Fibroblast of pulmonary artery (primary cell): ENCODE results near the gene SREBF1.
A peak's percentile ranks its signal among the peaks of the same experiment; 100 is the strongest.

Experiments used
- DNase-seq: peaks from one replicate; pipeline ENCODE4 v3.0.0-alpha.2; 2010; ENCODE audit warnings: low read depth
- H3K4me3 ChIP-seq: replicated peaks from 2 replicates; pipeline ENCODE4 v1.5.1; 2011; ENCODE audit warnings: low read depth, mild to moderate bottlenecking, control low read depth, low read length, moderate library complexity
- CTCF ChIP-seq: IDR thresholded peaks from 2 replicates; pipeline ENCODE4 v1.5.1; 2011; ENCODE audit warnings: mild to moderate bottlenecking, control low read depth, low read length, inconsistent platforms; ENCODE audit errors: missing control alignments

The SREBF1 gene

GRCh38 chr17:17851103-17852002 lies 14.6 kb upstream of the SREBF1 start:
- DNase-seq: no peak
- no peak overlapping the region for H3K4me3 ChIP-seq
- TF ChIP-seq CTCF: no peak

- peak; percentile 51 for DNase-seq
- TF ChIP-seq CTCF: peak; percentile 38
- H3K4me3 ChIP-seq: no peak overlapping the region
Observed at GRCh38 chr17:17849845-17850373, 13.1 kb upstream of the SREBF1 start.

- DNase-seq: peak; percentile 41
- no peak for TF ChIP-seq CTCF
- no peak overlapping the region for H3K4me3 ChIP-seq
Observed at GRCh38 chr17:17849147-17849820, 12.5 kb upstream of the SREBF1 start.

GRCh38 chr17:17848311-17849082 lies 11.7 kb upstream of the SREBF1 start:
- DNase-seq: no peak
- no peak for TF ChIP-seq CTCF
- no peak overlapping the region for H3K4me3 ChIP-seq

GRCh38 chr17:17847726-17848125 lies 10.9 kb upstream of the SREBF1 start:
- TF ChIP-seq CTCF: no peak
- no peak overlapping the region for H3K4me3 ChIP-seq
- DNase-seq: no peak

GRCh38 chr17:17847118-17847689 lies 10.4 kb upstream of the SREBF1 start:
- TF ChIP-seq CTCF: no peak
- DNase-seq: no peak
- no peak overlapping the region for H3K4me3 ChIP-seq
